ENCODE measurements around the gene NR1D1. TPM values are rescaled to one million over a fixed set of nuclear protein-coding genes. Genes with fewer than 3 reads are reported as not detected.

Gene NR1D1
- total RNA-seq, 4 donors from 2014 or later: 3.4 to 9.9 (median 5.1) TPM

- intact Hi-C loops (cut with DNase I): no loop called here
- Histone ChIP-seq H3K9me3 (no peaks in the 10 kb centered on the region), H3K4me3 (replicated peaks in 1 of 3) (no peak overlapping the region), H3K36me3 (no peaks in the 10 kb centered on the region), H3K4me1 (peaks cover 35 to 75% of the 10 kb centered on the region in 2 donors), H3K27me3 (no peaks in the 10 kb centered on the region), H3K27ac (peak overlapping the region; percentile 17 to 71 (median 49))
- TF ChIP-seq CTCF (IDR thresholded peaks at IDR 0.05) (no peak), POLR2A (IDR thresholded peaks at IDR 0.05) (no peak)
- 64 to 80% methylated on average over 3 of the region's 3 CpGs for WGBS, 2 donors
- no peak for DNase-seq
Measured at GRCh38 chr17:40103071-40103661, 2.8 kb upstream of the NR1D1 start.

DNA sequence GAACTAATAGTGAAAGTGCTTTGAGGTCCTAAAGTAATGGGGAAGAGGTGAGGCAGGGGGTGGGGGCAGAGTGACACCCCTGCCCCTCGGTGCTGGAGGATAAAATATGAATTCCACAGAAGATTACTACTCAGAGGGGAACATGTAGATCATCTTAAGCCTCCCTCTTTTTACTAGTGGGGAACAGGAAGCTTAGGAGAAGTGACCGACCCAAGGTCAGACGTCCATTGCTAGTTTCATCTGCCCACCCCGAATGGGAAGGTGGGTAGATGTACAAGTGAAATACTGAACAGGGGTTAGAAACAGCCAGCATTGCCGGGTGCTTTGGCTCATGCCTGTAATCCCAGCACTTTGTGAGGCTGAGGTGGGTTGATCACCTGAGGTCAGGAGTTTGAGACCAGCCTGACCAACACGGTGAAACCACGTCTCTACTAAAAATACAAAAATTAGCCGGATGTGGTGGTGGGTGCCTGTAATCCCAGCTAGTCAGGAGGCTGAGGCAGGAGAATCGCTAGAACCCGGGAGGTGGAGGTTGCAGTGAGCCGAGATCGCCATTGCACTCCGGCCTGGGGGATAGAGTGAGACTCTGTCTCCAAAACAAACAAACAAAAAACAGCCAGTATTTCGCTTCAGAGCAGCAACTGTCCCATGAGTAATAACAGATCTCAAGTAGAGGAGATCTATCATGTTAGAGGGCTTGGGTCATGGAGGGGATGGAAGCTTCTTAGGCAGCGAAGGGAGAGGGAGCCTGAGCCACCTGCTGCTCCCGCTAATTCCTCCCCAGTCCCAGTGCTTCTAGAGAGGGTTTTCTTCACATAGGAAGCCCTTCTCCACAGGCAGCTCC is 1.2 kb upstream of the NR1D1 start:
- Histone ChIP-seq H3K36me3 (peaks cover 4 to 5% of the 10 kb centered on the region in 2 donors), H3K27me3 (no peaks in the 10 kb centered on the region), H3K27ac (peak overlapping the region; percentile 88 to 99 (median 99)), H3K9me3 (no peaks in the 10 kb centered on the region), H3K4me3 (replicated peaks in 1 of 3) (peak overlapping the region in 1 of 3 donors; percentile 67), H3K4me1 (peaks cover 41 to 75% of the 10 kb centered on the region in 2 donors)
- no peak for DNase-seq
- intact Hi-C loops (cut with DNase I): no loop called here
- TF ChIP-seq CTCF (IDR thresholded peaks at IDR 0.05) (no peak), POLR2A (IDR thresholded peaks at IDR 0.05) (no peak)
- WGBS, 2 donors: 71 to 76% methylated on average over 16 of the region's 16 CpGs

GRCh38 chr17:40100669-40101366 is 429 bp upstream of the NR1D1 start:
- TF ChIP-seq CTCF (IDR thresholded peaks at IDR 0.05) (no peak), POLR2A (IDR thresholded peaks at IDR 0.05) (peak in 1 of 2 donors; percentile 54)
- no peaks in the 10 kb centered on the region for H3K9me3 ChIP-seq
- DNase-seq: peak; percentile 99 to 100
- peaks cover 38 to 77% of the 10 kb centered on the region in 2 donors for H3K4me1 ChIP-seq
- H3K4me3 ChIP-seq (replicated peaks in 1 of 3): peak overlapping the region in 1 of 3 donors; percentile 67
- 1 to 5% methylated on average over 11 to 24 of the region's 25 CpGs for WGBS, 2 donors
- H3K36me3 ChIP-seq: peaks cover 10 to 12% of the 10 kb centered on the region in 2 donors
- H3K27me3 ChIP-seq: no peaks in the 10 kb centered on the region
- intact Hi-C loops (cut with DNase I): no loop called here
- H3K27ac ChIP-seq: peak overlapping the region; percentile 99

- peaks cover 18 to 22% of the 10 kb centered on the region in 2 donors for H3K36me3 ChIP-seq
- DNase-seq: peak in 1 of 2 donors; percentile 27
- no peaks in the 10 kb centered on the region for H3K9me3 ChIP-seq
- intact Hi-C loops (cut with DNase I): loop anchor here (5.0 kb wide), 1 partner anchor 38 kb away; the partner anchor contains the start of gene THRA
- 3 to 7% methylated on average over 16 to 31 of the region's 31 CpGs for WGBS, 2 donors
- peak overlapping the region; percentile 99 for H3K27ac ChIP-seq
- H3K4me3 ChIP-seq (replicated peaks in 1 of 3): peak overlapping the region; percentile 50 to 76 (median 67)
- peaks cover 38 to 79% of the 10 kb centered on the region in 2 donors for H3K4me1 ChIP-seq
- TF ChIP-seq CTCF (IDR thresholded peaks at IDR 0.05) (peak in 1 of 6 experiments; percentile 6), POLR2A (IDR thresholded peaks at IDR 0.05) (no peak)
- H3K27me3 ChIP-seq: no peaks in the 10 kb centered on the region
Measured at GRCh38 chr17:40099619-40100418, 570 bp downstream of the NR1D1 start.
